SH-SY5Y (cell line): Measurements from ENCODE around the gene MRPL23.

ENCODE experiments used
- GATA2 ChIP-seq: IDR thresholded peaks from 2 replicates; pipeline ENCODE4 v1.6.1; 2011; ENCODE audit warnings: mild to moderate bottlenecking, low read depth, low read length
- GATA3 ChIP-seq: IDR thresholded peaks from 2 replicates; pipeline ENCODE4 v1.6.1; 2011; ENCODE audit warnings: low read depth, mild to moderate bottlenecking, low read length, moderate library complexity

DNA sequence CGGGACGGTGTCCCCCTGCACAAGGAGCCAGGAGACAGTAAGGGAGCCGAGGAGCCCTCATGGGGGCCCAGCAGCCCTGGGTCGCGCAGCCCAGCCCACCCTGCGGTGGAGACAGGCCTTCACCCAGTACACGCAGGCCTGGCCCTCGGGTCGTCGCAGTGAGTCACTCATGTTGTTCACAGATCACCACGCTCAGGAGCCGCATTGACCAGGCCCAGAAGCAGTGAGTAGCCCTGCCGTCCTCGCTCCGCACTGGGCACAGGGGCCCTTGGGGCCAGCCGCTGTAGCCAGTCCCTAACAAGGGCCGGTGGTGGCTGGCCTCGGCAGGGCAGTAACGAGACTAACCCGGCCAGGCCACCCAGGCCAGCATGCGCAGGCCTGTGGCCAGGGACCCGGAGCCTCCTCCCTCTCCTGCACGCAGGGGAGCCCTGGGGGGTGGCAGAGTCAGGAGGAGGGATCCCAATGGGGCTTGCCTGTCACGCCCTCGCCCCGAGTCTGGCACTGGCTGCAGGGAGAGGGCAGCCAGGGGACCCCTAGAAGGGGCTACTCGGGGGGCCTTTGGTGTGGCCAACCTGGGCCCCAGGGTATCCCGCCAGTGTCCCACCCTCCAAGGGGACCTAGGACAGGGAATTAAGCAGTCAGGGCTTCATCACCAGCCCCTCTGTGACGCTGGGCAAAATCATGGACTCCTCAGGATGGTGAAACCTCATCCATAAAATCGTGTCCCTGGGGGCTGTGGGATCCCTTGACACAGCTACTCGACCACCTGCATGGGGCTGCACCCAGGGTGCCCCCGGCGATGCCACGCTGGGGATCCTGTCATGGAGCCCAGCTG lies 10.1 kb upstream of the MRPL23 start:
- TF ChIP-seq GATA3 = no peak
- no peak for TF ChIP-seq GATA2
